K562 (cell line): ENCODE results near the gene USP49.

ENCODE experiments used
- CHAMP1 ChIP-seq: fragments of 450-650 bp; IDR thresholded peaks from 2 replicates; pipeline ENCODE4 v1.6.1; 2016; ENCODE audit warnings: mild to moderate bottlenecking
- CTCF ChIP-seq, 3 experiments: IDR thresholded peaks in 2 of 3; conservative IDR thresholded peaks in 1 of 3; 2 replicates each; pipeline ENCODE4 v1.5.1; 2011 to 2012; ENCODE audit warnings: low read length in 3 of 3, mild to moderate bottlenecking in 3 of 3, control low read depth in 2 of 3, improper control_type of control experiment in 1 of 3, inconsistent platforms in 1 of 3, low read depth in 1 of 3, mixed read lengths in 1 of 3, moderate library complexity in 1 of 3; ENCODE audit not compliant: insufficient read depth in 2 of 3
- MYC ChIP-seq, 2 experiments: fragments of 250-450 bp in 1 of 2; sonication (Bioruptor Pico) in 1 of 2; IDR thresholded peaks; 2 replicates each; pipeline versions ENCODE4 v1.5.1 to v1.6.1; 2012 to 2021; ENCODE audit warnings: low read depth in 2 of 2, borderline replicate concordance in 1 of 2, improper control_type of control experiment in 1 of 2, low read length in 1 of 2, mild to moderate bottlenecking in 1 of 2, moderate library complexity in 1 of 2
- POLR2A ChIP-seq: fragments of 450-650 bp; conservative IDR thresholded peaks from 2 replicates; pipeline ENCODE4 v1.6.1; 2016
- POLR2AphosphoS5 ChIP-seq: IDR thresholded peaks from 2 replicates; pipeline ENCODE4 v1.6.1; 2011; ENCODE audit warnings: mild to moderate bottlenecking, low read depth, low read length, moderate library complexity; ENCODE audit not compliant: control insufficient read depth, insufficient read depth
- RNF2 ChIP-seq: sonication (generic); IDR thresholded peaks from 2 replicates; pipeline ENCODE4 v1.6.1; 2016
- ZNF609 ChIP-seq: sonication (generic); formaldehyde crosslinking; IDR thresholded peaks from 2 replicates; pipeline ENCODE4 v1.8.1; 2023; ENCODE audit warnings: missing genetic modification reagents, mild to moderate bottlenecking, borderline replicate concordance

- TF ChIP-seq CTCF (IDR thresholded peaks at IDR 0.05 in 2 of 3, conservative IDR thresholded peaks at IDR 0.05 in 1 of 3; ENCODE audit: insufficient read depth in 2 of 3, low read depth in 1 of 3, low read length in 3 of 3), result no peak
- no peak for TF ChIP-seq MYC (IDR thresholded peaks at IDR 0.05; ENCODE audit: low read depth, low read length)
- TF ChIP-seq MYC (CRISPR knock-in tag; IDR thresholded peaks at IDR 0.05; ENCODE audit: borderline replicate concordance, low read depth), result no peak
- no peak for TF ChIP-seq RNF2
- TF ChIP-seq POLR2AphosphoS5, result no peak
- no peak for TF ChIP-seq CHAMP1
- TF ChIP-seq ZNF609 (CRISPR knock-in tag), result no peak
- TF ChIP-seq POLR2A, result no peak
Observed at GRCh38 chr6:41769376-41769775, 125.8 kb downstream of the USP49 start.
